Smooth muscle cell of trachea (primary cell): ENCODE results near the gene LRRC53. TPM values are rescaled to one million over a fixed set of nuclear protein-coding genes. Genes with fewer than 3 reads are reported as not detected.

Source experiments
- total RNA-seq: library from RNA; depleted of rRNA; stranded (reverse); fragments of >200 nt; gene quantifications from 2 replicates; pipeline ENCODE4 v1.2.1, GENCODE V29; 2014

Gene LRRC53, protein sequence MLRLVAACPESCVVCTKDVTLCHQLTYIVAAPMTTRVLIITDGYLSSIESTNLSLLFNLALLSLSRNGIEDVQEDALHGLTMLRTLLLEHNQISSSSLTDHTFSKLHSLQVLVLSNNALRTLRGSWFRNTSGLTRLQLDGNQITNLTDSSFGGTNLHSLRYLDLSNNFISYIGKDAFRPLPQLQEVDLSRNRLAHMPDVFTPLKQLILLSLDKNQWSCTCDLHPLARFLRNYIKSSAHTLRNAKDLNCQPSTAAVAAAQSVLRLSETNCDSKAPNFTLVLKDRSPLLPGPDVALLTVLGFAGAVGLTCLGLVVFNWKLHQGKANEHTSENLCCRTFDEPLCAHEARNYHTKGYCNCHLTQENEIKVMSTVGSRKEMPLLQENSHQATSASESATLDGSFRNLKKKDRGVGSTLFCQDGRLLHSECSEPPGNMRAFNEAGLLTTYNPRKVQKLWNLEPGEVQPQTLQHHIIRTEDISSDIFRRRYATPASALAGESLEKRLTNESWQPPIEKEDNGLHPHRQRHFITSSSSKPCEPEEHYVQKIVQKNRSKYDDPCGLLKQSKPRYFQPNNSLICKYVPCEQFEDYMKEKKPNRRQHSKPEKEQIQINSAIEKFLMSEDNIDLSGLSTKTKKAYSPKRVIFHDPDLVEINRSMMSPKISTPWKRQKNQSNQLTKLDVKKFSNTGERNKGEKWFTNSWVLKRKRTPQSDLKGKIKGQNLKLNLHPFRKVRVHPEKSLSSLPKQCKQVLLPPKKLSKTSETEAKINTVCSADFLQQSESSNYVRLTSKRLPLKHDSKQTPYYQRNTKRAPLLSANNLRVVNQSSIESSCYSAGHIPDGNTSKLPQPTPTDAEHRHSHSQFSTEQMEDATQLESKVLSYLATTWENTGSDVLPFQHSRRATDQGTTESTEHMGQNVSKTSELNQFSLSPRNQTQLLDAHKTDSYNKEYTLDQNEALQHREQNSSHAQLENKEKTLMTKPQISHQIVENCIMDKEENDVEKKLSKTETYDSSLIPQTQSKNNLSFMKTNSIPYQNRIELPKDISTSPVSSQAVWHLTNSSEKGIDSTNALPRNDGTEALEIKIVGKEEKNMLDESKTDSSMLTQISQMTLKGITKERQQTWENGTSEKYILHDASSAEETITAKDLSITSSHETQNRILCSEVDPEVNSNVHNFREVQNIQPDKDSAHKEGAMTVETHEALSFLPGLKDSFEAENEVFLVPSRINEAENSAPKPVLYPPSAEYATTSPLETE
- not detected in 2 replicates for total RNA-seq

GRCh38 chr1:74512170-74512915, at the start of gene LRRC53:
Gene LRRC53, minus strand, starts transcription at chr1:74512611. Its CDS starts 29,262 bp downstream, at chr1:74483349.

Other genes starting within 250 kb of the LRRC53 start
- 0.15 TPM in 1 of 2 replicates, not detected in the other for gene ERICH3, start 161.2 kb upstream of the LRRC53 start, total RNA-seq
- gene CRYZ, start 220.4 kb upstream of the LRRC53 start, total RNA-seq, result 25.6 and 84.2 TPM in 2 replicates
- 13.9 and 18.0 TPM in 2 replicates for gene TYW3, start 220.5 kb upstream of the LRRC53 start, total RNA-seq